GM03348 (cell line): ENCODE data around the gene AZIN2.
"Not testable (repeated sequence)": the region's sequence is repeated elsewhere in the genome, so short reads cannot be mapped to it uniquely, and the experiment has no call there.

ENCODE experiments used
- DNase-seq: peaks from one replicate; pipeline ENCODE4 v3.0.0; 2012; ENCODE audit warnings: low spot score

AZIN2 gene

DNA sequence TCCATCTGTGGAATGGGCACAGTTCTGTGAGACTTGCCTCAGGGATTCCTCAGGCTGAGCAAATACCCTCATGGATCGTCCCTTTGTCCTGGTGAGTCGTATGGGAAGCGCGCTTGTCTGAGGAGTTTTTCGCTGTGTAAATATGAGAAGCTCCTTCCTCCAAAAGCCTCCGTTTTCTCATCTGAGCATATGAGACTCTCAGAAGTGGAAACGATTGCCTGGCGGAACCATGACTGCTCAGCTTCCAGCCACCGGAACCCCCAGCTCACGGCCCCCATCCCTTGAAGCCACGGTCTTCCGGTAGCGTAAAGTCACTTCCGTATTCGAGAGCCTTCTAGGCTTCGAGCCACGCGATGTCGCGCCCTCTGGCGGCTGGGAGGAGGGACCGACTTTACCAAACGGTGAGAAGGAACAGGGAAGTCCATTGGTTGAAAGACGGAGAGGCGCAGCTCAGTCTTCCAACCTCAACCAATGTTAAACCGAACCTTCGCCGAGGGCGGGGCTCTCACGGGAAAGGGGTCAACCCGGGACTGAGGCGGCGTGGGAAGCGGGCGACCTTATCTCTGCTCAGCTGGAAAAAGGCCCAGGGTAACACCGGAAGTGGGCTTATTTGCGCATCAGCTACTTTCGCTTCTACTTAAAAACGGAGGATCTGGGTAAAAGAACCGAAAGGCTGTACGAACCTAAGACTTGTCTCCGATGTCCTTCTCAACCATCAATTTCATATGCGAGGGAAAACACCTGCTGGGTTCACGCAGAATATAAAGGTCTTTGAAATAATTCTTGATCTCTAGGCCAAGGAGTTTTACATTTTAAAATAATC is 46.3 kb downstream of the AZIN2 start:
- peak; percentile 97 for DNase-seq

DNA sequence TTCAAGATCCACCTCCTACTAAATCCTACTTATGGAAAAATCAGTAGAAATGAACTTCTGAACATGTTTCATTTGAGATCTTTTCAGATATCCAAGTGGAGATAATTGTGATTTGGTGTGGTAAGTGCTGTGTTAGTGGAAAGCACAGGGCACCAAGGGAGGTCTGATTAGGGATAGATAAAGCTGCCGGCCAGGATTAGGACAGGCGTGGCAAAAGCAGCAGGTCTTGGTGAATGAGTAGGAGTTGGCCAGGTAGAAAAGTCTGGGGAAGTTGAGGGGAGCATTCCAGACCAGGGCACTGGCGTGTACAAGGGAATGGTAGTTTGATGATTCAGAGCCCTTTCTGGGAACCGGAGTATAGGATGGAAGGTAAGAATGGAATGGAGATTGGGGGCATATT is 47.8 kb downstream of the AZIN2 start:
- DNase-seq = no peak

DNA sequence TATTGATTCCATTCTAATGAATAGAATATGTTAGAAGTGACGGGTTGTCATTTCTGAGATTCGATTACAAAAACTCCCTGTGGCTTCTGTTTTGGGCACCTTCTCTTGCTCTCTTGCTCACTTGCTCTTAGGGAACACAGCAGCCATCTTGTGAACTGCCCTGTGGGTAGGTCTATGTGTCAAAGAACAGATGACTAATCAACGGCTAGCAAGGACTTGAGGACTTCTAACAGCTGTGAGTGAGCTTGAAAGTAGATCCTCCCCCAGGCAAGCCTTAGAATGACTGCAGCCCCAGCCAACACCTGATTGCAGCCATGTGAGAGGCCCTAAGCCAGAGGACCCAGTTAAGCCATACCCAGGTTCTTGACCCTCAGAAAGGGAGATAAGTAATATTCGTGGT is 49.3 kb downstream of the AZIN2 start:
- no peak for DNase-seq

DNA sequence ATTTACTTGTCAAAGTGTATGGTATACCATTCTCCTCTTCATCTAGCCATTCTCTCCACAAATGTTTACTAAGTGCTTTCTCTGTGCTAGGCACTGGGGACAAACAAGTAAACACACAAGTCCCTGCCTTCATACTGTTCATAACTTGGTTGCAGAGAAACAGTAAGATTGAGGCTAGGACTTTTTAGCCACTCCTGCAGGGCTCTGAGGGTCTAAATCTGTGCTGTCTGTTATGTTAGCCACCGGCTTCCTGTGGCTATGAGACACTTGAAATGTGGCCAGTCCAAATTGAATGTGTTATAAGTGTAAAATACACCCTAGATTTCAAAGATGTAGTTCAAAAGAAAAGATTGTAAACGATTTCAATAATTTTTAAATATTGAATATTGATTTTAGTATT is 50.2 kb downstream of the AZIN2 start:
- no peak for DNase-seq

DNA sequence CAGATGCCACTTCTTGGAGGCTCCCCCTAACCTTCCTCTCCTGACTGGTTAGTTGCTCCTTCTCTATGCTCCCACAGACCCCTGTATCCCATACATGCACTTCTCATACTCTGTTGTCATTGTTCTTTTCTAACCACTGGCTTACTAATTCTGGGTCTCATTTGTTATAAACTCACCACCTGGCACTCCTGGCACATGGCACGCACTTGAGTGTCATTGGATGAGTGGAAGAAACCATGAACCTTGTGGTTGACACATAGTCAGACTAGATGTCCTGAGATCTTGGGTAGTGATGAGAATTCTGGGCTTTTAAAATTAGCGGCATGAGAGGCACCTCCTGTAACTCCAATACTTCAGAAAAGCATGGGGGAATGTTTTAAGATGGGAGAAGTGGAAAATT is 51.6 kb downstream of the AZIN2 start:
- DNase-seq = no peak

DNA sequence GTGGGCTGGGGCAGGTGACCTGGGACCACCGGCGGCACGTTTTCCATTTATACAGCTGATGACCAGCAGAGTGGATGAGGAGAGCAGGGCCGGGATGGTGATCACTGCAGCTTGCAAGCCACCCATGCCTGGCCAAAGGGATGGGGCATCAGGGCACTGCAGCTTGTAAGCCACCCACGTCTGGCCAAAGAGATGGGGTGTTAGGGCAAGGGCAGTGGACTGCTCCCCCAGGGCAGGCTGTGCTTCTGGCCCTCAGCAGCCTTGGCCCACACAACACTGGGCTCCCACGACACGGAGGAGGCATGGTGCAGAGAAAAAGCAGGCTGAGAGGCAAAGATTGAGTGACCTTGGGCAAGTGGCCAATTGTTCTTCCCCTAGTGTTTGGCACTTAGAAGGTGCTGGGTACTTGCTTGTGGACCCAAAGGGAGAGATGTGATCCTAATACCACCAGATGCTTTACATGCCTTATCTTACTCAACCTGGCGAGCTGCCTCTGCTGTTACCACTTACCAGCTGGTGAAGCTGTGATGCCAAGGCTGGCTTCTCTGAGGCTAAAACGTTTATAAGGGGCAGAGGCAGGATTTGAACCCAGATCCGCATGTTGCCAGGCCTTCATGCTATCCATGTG is 52.6 kb downstream of the AZIN2 start:
- DNase-seq = no peak

DNA sequence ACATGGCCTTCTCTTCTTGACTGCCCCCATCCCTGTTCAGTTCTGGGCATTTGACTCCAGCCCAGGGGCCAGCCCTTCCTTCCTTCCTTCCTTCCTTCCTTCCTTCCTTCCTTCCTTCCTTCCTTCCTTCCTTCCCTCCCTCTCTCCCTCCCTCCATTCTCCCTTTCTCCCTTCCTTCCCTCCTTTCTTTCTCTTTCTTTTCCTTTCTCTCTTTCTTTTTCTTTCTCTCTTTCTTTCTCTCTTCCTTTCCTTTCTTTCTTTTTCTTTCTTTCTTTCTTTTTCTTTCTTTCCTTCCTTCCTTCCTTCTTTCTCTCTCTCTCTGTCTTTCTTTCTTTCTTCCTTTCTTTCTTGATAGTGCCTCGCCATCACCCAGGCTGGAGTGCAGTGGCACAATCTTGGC is 55.1 kb downstream of the AZIN2 start:
- DNase-seq = not testable (repeated sequence)

DNA sequence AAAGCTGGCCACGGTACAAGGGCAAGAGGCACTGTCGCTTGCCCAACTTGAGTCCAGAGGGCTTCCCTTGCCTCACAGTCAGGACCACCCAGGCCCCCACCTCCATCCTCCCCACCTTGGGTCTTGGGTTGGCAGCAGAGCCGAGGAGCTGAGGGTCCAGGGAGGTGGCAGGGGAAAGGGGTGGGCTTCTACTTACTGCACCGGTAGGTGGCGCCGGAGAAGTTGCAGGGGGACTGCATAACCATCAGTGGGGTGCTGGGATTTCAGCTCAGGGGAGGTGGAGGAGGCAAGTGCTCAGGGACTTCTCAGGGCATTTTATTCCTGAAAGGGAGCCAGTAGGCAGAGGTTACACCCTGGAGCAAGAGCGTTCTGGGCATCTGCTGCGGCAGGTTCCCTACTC is 56.8 kb downstream of the AZIN2 start:
- DNase-seq = no peak

DNA sequence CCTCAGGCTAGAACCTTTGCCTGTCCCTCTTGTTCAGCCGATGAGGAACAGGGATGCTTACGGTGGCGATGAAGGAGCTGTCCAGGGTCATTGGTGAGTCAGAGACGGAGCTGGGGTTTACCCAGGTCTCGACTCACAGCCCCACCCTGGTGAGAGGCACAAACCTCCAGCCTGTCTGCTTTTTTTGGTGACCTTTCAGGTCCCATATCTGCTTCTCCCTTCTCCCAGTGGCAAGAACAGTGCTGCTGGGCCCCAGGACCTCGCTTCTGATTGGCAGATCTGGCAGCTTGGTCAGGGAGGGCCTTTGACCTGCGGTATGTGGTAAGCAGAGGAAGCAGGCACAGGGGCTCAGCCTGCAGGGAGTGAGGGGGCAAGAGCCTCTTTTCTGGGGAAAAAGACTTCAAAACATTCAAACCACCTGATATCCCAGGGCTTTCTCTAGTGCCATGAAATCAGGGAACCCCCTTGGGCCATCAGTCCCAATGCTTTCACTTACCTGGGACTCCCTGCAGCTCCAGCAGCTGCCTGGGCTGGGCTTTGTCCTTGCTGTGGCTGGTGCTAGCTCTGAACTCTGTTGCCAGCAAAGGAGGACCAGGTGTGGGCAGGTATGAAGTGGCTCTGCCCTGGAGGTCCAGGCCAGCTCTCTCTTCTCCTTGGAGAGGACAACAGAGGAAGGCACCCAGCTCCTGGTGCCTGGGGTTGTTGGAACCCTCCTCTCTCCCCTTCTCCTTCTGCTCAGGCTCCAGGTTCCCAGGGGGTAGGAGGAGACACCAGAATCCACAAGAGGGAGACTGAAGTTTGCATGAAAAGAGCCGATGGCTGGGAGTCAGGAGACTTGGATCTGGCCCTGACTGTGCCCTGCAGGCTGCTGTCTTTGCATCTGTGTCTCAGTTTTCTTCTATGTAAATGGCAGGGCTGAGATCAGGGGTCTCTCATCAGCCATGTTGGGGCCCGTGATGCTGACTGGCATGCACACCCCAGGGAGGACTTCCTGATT is 59.5 kb downstream of the AZIN2 start:
- DNase-seq = no peak

DNA sequence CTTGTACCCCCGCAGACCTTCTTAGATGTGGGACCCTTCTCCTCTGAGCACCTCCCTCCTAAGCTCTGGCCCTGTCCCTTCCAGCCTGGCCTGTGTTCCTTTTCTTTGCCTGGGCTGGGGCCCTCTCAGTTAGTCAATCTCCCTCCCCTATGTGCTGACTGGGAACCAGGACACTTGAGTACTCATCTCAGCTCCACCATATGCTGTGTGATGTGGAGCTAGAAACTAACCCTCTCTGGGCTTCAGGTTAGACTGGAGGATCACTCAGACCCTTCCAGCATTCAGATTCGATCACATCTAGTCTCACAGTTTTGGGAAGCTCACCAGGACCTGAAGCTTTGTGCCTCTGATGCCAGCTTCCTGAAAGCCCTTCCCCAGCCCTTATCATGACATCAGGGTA is 60.3 kb downstream of the AZIN2 start:
- no peak for DNase-seq

DNA sequence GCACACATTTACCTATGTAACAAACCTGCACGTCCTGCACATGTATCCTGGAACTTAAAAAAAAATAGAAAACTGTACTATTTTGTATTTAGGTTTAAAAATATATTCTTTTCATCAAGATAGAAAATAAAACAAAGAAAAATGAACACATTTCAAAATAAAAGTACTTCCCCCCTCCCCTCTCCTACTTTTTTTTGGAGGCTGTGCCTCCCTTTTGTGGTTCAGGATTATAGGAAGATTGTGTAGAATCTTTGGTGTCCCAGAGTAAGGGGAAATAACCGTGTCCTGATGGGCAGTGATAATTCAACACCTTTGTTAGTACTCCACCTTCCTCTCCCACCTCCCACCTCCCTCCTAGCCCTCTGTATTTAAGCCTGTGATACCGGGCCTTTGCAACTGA is 60.8 kb downstream of the AZIN2 start:
- no peak for DNase-seq

DNA sequence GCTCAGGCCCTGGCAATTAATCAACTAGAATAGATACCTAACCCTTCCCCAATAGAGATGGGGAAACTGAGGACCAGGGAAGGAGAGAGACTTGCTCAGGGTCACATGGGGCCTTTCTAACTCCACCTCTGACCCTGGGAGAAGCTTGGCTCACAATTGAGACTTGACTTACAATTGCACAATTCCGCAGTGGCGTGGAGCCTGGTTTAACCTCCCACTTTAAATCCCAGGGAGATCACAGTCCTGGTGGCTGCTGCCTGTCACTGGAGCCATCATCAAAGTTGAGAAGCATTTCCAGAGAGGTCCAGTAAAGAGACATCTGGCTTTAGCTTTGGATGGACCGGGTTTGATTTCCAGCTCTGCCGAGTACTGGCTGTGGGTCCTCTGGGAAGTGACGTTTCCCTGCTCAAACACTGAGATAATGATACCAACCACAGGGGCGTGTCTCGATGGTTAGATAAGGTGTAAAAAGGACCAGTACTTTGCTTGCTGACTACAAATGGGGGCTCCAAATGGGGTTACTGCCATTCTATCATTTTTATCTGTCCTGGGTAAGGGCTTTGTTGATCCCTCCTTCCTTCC is 61.6 kb downstream of the AZIN2 start:
- DNase-seq = no peak

DNA sequence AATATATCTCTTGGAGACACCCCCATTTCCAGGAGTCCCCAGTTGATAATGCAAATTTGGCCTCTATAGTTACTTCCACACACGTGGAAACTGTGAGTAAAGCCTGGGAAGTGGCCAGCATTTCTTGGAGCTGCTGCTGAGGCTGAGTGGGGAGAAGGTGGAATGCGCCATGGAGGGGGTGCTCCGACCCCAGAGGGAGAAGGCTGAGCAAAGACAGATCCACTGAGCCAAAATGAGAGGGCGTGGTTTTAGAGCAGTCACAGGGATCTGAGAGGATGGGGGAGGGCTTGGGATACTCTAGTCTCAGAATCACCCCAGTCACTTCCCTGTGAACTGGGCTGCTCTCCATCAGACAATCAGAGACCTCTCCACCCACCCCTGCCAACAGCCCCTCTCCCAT is 62.2 kb downstream of the AZIN2 start:
- no peak for DNase-seq

DNA sequence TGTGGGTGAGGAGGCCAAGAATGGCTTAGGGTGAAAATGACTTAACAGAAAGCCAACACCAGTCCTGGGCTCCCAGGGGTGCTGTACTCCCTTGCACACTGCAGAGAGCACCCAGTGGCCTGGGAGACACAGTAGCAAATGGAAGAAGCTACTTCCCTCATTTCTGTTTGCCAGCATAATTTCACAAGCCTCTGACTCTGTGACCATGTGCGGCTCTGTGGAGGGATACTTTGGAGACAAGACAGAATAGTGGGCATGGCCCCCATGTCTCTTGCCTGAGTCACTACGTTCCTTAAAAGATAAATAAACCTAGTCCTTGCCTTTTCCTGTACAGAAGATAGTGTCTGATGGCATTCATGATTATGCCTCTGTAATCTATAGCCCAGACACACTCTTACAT is 62.7 kb downstream of the AZIN2 start:
- peak; percentile 24 for DNase-seq

DNA sequence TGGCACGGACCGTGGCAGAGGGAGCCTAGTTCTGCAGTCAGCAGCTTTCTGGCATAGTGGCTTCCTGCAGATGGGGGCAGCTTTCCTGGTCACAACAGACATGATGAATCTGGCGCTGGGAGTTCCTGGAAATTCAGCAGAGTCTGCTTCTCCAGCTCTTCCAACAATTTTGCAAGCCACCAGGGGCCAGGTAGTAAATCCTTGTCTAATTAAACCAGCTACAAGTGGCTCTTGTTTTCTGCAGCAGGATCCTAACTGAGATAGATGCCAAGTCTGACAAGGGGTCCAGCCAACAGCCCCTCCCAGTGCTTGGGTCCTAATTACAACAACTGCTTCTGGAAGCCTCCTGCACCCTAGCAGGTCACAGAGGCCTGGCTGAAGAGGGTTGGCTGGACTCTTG is 65.0 kb downstream of the AZIN2 start:
- DNase-seq = no peak

DNA sequence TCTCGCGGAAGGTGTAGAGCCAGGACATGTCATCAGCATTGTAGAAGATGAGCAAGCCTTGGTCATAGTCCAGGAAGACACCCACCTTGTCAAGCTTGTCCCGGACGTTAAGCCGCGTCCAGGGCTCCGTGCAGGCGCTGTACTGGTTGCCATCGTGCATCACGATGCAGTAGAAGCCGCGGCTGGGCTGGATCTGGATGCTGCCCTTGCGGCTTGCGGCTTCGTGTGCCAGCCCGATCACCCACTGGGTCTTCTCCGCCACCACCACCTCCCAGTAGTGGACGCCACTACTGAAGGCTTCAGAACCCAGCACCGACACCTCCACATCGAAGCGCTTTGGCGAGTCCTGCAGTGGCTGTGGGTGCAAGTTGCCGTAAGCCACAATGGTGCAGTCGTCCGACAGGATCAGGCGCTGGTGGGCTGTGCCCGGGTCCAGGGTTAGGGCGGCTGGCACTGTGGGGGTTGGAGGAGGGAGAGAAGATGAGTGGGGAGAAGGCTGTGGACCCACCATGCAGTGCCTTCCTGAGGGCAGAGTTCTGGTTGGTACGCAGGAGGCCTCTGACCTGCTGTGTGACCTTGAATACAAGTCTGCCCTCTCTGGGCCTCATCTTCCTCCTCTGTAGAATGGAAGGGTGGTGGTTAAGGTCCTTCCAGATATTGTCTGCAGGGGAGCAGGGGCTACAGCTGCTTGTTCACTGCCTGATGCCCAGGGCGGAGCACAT is 66.5 kb downstream of the AZIN2 start:
- DNase-seq = no peak

DNA sequence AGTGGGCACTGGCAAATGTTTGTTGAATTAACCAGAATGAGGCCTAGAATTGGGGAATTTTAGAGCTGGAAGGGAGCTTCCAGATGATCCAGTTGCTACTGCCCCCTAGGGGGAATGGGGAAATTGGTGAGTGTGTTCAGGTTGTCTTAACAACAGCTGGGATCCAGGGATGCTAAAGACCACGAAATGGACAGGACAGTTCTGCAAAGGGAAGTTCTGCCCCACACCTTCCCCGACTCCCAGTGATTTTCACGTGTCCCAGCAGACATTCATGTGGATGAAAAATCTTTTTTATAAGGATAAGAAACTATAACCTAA is 67.0 kb downstream of the AZIN2 start:
- peak; percentile 59 for DNase-seq

DNA sequence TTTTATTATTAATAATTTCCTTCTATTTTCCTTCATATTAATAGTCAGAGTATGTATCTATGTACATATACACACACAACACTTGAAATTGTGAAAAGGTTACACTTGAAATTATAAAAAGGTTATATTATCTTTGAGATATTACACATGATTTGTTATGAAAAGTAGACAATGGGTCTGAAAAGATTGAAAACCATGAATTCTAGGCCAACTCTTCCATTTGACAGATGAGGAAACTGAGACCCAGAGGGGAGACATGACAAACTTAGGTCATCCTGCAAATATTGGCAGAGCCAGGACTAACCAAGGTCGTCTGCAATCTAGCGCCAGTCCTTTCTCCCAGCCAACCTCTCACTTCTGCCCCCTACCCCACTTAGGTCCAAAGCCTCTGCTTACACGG is 67.7 kb downstream of the AZIN2 start:
- no peak for DNase-seq

DNA sequence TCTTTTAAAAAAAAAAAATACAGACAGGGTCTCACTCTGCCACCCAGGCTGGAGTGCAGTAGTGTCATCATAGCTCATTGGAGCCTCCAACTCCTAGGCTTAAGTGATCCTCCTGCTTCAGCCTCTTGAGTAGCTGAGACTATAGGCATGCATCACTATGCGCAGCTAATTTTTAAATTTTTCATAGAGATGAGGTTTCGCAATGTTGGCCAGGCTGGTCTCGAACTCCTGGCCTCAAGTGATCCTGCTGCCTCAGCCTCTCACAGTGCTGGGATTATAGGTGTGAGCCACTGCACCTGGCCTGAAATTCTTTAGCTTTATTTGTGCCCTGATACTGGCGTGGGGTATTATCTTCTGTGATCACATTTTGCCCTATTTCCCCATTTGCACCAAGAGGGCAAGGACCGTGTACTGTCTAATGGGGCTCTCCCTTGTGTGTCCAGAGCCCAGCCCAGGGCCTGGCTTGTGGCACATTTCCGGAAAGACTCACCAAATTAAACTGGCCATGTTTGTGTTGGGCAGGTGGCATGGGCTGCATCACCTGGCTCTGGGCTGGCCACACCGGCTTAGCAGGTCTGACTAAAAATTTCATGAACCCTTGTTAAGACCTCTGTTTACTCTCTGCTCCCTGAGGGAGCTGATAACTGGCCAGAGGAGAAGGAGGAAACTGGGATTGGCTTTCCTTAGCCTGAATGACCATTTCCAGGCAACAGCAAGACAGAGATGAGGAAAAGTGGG is 68.7 kb downstream of the AZIN2 start:
- DNase-seq = no peak

DNA sequence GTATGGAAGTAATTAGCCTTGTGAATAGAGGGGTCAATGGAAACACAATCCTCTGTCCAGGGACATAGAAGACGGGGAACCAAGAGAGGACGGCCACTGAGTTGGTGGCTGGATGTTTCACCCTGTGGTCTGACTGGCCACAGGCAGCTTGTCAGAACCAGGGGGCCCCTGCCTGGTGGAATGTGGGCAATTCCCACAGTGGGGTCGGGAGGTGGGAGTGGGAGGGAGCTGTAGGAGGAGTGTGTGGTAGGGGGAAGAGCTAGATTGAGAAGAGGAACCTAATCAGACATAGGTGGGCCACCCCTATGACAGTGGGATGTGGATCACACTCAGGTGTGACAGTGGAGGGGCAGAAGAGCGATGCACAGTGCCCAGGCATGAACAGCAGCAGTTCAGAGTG is 69.6 kb downstream of the AZIN2 start:
- no peak for DNase-seq

DNA sequence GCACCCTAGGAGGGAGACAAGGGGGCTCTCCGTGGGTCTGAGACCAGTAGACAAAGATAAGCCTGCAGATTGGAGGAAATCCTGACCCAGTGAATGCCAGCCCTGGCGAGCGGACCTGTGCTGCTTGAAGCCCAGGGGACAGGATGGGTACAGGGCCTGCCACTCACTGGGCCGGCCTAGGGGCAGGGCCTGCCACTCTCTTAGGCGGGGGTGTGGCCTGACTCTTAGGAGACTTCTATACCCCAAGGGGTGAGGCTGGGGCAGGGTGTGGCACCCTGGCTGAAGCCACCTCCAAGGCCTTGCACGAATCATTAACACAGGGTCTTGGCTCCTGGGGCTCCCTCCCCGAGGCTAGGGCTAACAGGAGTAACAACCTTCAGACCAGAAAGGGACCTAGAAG is 70.2 kb downstream of the AZIN2 start:
- no peak for DNase-seq
